Measurements from ENCODE around the gene DLL1. TPM values are rescaled to one million over a fixed set of nuclear protein-coding genes. Genes with fewer than 3 reads are reported as not detected.

DLL1 gene
- total RNA-seq, 1 donor from 2014 or later, result 16.5 TPM

DNA sequence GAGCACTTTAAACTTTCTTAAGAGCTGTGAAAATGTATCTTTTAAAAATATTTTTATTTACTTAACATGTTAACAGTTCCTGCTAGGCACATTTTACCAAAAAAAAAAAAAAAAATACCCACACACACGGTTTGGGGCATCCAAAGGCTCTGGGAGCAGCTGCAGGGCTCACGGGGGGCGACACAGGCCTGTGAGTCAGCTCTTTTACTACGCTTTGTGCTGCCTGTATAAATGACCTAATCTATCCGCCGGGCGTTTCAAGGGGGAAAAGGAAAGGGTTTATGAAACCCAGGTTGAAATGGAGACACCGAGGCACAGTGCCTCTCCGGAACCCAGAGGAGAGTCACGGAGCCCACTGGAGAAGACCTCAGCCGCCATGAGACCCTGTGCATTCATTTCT, 40.4 kb downstream of the DLL1 start:
- Histone ChIP-seq H3K36me3 (no peaks in the 10 kb centered on the region), H3K27me3 (no peaks in the 10 kb centered on the region), H3K4me1 (no peaks in the 10 kb centered on the region), H3K9me3 (no peaks in the 10 kb centered on the region), H3K4me3 (no peak overlapping the region), H3K27ac (no peak overlapping the region)
- intact Hi-C loops (cut with DNase I), result no loop called here
- TF ChIP-seq, protein P1, sequence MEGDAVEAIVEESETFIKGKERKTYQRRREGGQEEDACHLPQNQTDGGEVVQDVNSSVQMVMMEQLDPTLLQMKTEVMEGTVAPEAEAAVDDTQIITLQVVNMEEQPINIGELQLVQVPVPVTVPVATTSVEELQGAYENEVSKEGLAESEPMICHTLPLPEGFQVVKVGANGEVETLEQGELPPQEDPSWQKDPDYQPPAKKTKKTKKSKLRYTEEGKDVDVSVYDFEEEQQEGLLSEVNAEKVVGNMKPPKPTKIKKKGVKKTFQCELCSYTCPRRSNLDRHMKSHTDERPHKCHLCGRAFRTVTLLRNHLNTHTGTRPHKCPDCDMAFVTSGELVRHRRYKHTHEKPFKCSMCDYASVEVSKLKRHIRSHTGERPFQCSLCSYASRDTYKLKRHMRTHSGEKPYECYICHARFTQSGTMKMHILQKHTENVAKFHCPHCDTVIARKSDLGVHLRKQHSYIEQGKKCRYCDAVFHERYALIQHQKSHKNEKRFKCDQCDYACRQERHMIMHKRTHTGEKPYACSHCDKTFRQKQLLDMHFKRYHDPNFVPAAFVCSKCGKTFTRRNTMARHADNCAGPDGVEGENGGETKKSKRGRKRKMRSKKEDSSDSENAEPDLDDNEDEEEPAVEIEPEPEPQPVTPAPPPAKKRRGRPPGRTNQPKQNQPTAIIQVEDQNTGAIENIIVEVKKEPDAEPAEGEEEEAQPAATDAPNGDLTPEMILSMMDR (IDR thresholded peaks at IDR 0.05), result no peak
- no peak for DNase-seq (ENCODE audit: low spot score in 2 of 2)

DNA sequence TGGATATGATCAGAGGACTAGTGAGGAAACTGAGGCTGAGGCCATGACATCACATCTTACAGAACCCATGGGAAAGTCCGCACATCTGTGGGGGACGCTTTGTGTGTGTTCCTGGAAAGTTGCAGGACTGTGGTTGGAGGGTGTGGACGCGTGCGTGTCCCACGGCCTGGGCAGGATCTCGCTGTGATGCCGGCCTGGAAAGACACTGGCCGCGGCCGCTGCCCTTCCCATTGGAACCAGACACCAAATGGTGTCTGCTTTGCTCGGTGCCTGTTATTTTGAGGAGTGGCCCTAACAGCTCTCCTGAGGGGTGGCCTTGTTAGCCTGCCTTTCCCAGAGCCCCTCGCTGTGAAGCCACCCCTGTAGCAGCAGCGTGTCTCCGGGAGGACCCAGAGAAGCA, 41.1 kb downstream of the DLL1 start:
- intact Hi-C loops (cut with DNase I), result no loop called here
- no peak for DNase-seq (ENCODE audit: low spot score in 2 of 2)
- TF ChIP-seq, protein P1 (IDR thresholded peaks at IDR 0.05), result no peak

DNA sequence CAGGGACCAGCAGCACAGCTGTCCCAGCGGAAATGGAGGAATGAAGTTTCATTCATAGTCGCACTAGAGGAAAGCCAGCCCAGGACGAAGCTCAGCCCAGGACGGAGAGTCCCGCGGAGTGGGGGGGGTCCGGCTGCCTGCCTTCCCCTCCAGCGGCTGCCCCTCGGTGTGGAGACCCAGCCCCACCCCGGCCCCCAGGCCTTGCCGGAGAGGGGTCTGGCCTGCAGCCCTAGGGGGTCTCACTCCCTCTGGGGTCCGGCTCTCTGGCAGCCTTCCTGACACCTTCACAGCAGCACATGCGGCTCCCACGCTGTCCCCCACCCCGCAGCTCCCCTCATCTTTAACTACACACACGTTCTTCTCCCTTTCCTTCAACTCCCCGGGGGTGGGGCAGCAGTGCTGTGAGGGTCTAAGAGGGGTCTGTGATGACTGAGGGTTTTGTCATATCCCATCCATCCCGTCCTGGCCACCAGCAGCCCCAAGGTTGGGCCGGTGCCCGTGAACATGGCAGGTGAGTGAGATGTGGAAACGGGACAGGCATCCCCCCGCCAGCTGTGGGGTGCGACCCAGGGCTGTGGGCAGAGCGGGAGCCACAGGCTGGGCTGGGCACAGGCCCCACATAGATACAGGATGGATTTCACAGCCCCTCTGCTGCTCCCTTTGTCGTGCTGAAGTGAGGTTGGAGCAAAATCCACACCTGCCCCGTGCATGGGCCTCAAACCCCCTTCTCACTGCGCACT, 41.8 kb downstream of the DLL1 start:
- Histone ChIP-seq H3K27me3 (no peaks in the 10 kb centered on the region), H3K4me1 (no peaks in the 10 kb centered on the region), H3K27ac (no peak overlapping the region), H3K4me3 (no peak overlapping the region), H3K36me3 (no peaks in the 10 kb centered on the region), H3K9me3 (no peaks in the 10 kb centered on the region)
- intact Hi-C loops (cut with DNase I), result no loop called here
- TF ChIP-seq, protein P1 (IDR thresholded peaks at IDR 0.05), result no peak
- no peak for DNase-seq (ENCODE audit: low spot score in 2 of 2)

More for the DNA sequence above, 41.1 kb downstream of the DLL1 start:
- Histone ChIP-seq H3K27ac (no peak overlapping the region), H3K4me1 (no peaks in the 10 kb centered on the region), H3K27me3 (no peaks in the 10 kb centered on the region), H3K9me3 (no peaks in the 10 kb centered on the region), H3K4me3 (no peak overlapping the region), H3K36me3 (no peaks in the 10 kb centered on the region)

DNA sequence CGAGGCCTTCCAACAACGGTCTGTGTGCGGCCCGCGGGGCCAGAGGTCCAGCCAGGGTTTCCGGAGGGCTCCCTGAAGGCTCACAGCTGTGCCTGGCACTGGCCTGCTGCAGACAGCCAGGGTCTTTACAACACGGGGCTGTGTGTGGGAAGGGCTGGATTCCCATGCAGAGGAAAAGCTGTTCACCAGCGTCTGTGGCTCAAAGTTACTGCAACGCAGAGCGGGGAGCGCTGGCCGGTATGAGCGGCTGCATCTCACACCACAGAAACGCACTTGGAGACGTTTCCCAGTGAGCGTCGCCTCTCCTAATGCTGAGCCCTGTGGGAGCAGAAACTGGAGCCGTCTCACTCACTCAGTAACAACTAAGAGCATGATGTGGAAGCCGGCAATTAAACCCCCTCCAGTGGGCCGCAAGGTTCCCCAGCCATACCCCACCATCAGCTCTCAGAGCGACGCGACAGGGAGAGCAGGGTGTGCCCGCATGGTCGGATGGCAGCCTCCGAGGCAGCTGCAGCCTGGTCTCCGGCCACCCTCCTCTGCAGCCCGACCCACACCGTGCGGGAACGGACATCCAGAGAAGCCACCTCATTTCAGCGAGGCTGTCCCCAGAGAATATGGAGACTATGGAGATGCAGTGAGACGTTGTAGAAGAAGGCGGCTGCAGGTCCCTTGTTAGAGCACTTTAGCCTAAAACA, 42.6 kb downstream of the DLL1 start:
- TF ChIP-seq, protein P1 (IDR thresholded peaks at IDR 0.05), result no peak
- no peaks in the 10 kb centered on the region for H3K9me3 ChIP-seq
- no peak for DNase-seq (ENCODE audit: low spot score in 2 of 2)
- intact Hi-C loops (cut with DNase I), result no loop called here
- H3K4me1 ChIP-seq, result no peaks in the 10 kb centered on the region
- H3K27me3 ChIP-seq, result no peaks in the 10 kb centered on the region
- no peak overlapping the region for H3K27ac ChIP-seq
- no peak overlapping the region for H3K4me3 ChIP-seq
- no peaks in the 10 kb centered on the region for H3K36me3 ChIP-seq

DNA sequence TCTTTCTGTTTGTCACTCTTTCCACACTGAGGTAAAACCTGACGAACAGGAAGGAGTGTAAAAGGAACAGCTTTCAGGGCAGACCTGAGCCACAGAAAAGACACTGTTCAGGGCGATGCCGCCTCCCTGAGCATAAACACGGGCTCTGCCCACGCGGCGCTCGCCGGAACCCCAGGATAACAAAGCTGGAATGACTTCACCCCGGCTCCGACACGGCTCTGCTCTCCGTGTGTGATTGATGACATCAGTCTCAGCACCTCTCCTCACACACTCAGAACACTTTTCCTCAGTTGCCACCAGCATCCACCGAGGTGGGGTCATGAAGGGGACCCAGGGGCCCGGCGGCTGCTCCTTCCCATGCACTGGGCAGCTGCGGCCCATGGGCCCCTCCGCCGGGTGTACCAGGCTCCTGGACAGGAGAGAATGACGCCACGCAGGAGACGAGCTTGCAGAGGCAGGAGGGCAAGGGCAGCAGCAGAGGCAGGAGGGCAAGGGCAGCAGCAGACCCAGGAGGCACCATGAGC, 43.6 kb downstream of the DLL1 start:
- no peaks in the 10 kb centered on the region for H3K4me1 ChIP-seq
- TF ChIP-seq, protein P1 (IDR thresholded peaks at IDR 0.05), result no peak
- intact Hi-C loops (cut with DNase I), result no loop called here
- no peak overlapping the region for H3K4me3 ChIP-seq
- DNase-seq (ENCODE audit: low spot score in 2 of 2), result no peak
- H3K36me3 ChIP-seq, result no peaks in the 10 kb centered on the region
- no peak overlapping the region for H3K27ac ChIP-seq
- no peaks in the 10 kb centered on the region for H3K9me3 ChIP-seq
- H3K27me3 ChIP-seq, result no peaks in the 10 kb centered on the region

Data from ascending aorta (tissue), 2 donors.